A549 (cell line): ENCODE results near the gene MPP2. TPM values are rescaled to one million over a fixed set of nuclear protein-coding genes. Genes with fewer than 3 reads are reported as not detected.

Experiments
- ATAC-seq, 2 experiments: fragments of 200-7000 bp in 1 of 2; fragments of >200 bp in 1 of 2; cut with Nextera tagmentation in 1 of 2; cut with Tn5 transposase in 1 of 2; 3 replicates each; pipeline versions ENCODE4 v1.8.0 to v1.9.1; 2018 to 2020; ENCODE audit warnings: mild to moderate bottlenecking in 1 of 2, moderate library complexity in 1 of 2
- CTCF ChIA-PET: fragments of 300-600 bp; sonication (Branson Sonifier 250); formaldehyde crosslinking; extraction: SDS; loops from one replicate; lab custom pipeline; 2021; ENCODE audit warnings: antibody characterized with exemption, inconsistent platforms; lab: Yijun Ruan, JAX
- POLR2A ChIA-PET: fragments of 350-600 bp; formaldehyde crosslinking; extraction: SDS; loops from one replicate; lab custom pipeline; 2021; ENCODE audit warnings: antibody characterized with exemption, inconsistent platforms; lab: Yijun Ruan, JAX
- DNase-seq, 2 experiments: peaks; one replicate each; pipeline versions ENCODE4 v3.0.0 to v3.0.0-alpha.2; 2011 to 2016; ENCODE audit warnings: low read depth in 1 of 2, low spot score in 1 of 2
- FAIRE-seq: peaks from 2 replicates; lab custom pipeline; 2011; peaks lifted over from hg19 to GRCh38; lab: Jason Lieb, UNC
- H3K27ac ChIP-seq, 2 experiments: fragments of >200 bp; sonication (Bioruptor Twin); formaldehyde crosslinking; 3 replicates each; pipeline ENCODE4 v1.5.1; 2016 to 2017
- H3K4me1 ChIP-seq: fragments of >200 bp; sonication (Bioruptor Twin); formaldehyde crosslinking; 3 replicates; pipeline ENCODE4 v1.6.1; 2016
- H3K4me2 ChIP-seq: fragments of >200 bp; sonication (Bioruptor Twin); formaldehyde crosslinking; 3 replicates; pipeline ENCODE4 v1.6.1; 2016
- H3K4me3 ChIP-seq: fragments of >200 bp; sonication (Bioruptor Twin); formaldehyde crosslinking; 3 replicates; pipeline ENCODE4 v1.5.1; 2016
- H3K9me3 ChIP-seq: fragments of >200 bp; sonication (Bioruptor Twin); formaldehyde crosslinking; 3 replicates; pipeline ENCODE4 v1.6.1; 2016
- BCL3 ChIP-seq: fragments of >200 bp; sonication (Bioruptor Twin); formaldehyde crosslinking; IDR thresholded peaks from 3 replicates; pipeline ENCODE4 v1.6.1; 2016
- CBX8 ChIP-seq: fragments of 200-600 bp; sonication (generic); IDR thresholded peaks from 2 replicates; pipeline ENCODE4 v1.6.1; 2016
- FOSB ChIP-seq: fragments of 250-450 bp; sonication (Bioruptor Pico); IDR thresholded peaks from 2 replicates; pipeline ENCODE4 v1.5.0; 2020; ENCODE audit warnings: mild to moderate bottlenecking, moderate library complexity
- FOXS1 ChIP-seq: fragments of 250-450 bp; sonication (Bioruptor Pico); IDR thresholded peaks from 2 replicates; pipeline ENCODE4 v1.5.0; 2020; ENCODE audit warnings: mild to moderate bottlenecking, moderate library complexity
- HDAC2 ChIP-seq: fragments of 200-600 bp; sonication (generic); IDR thresholded peaks from 2 replicates; pipeline ENCODE4 v1.6.1; 2016
- HOXA7 ChIP-seq: fragments of 250-450 bp; sonication (Bioruptor Pico); IDR thresholded peaks from 2 replicates; pipeline ENCODE4 v1.5.0; 2020; ENCODE audit warnings: mild to moderate bottlenecking, moderate library complexity
- HOXB13 ChIP-seq: fragments of 250-450 bp; sonication (Bioruptor Pico); IDR thresholded peaks from 2 replicates; pipeline ENCODE4 v1.5.0; 2020; ENCODE audit warnings: low read depth, mild to moderate bottlenecking, moderate library complexity
- JUN ChIP-seq, 2 experiments: fragments of >200 bp; sonication (Bioruptor Twin); formaldehyde crosslinking; IDR thresholded peaks; 2 replicates in 1 of 2; 3 replicates in 1 of 2; pipeline ENCODE4 v1.6.1; 2016 to 2017
- KDM1A ChIP-seq: fragments of 200-600 bp; sonication (generic); IDR thresholded peaks from 2 replicates; pipeline ENCODE4 v1.6.1; 2016; ENCODE audit warnings: low read depth, mild to moderate bottlenecking
- KDM5A ChIP-seq: fragments of 200-600 bp; sonication (generic); IDR thresholded peaks from 2 replicates; pipeline ENCODE4 v1.6.1; 2016; ENCODE audit warnings: antibody characterized with exemption, mild to moderate bottlenecking
- MAFK ChIP-seq: fragments of 450-650 bp; IDR thresholded peaks from 2 replicates; pipeline ENCODE4 v1.6.1; 2014; ENCODE audit not compliant: partially characterized antibody
- MAZ ChIP-seq: fragments of 150-350 bp; IDR thresholded peaks from 2 replicates; pipeline ENCODE4 v1.6.1; 2014; ENCODE audit warnings: antibody characterized with exemption, low read depth, low read length, borderline replicate concordance
- NFE2L2 ChIP-seq: fragments of 150-350 bp; conservative IDR thresholded peaks from 2 replicates; pipeline ENCODE4 v1.6.1; 2014; ENCODE audit warnings: low read length
- PHF8 ChIP-seq: fragments of 200-600 bp; sonication (generic); IDR thresholded peaks from 2 replicates; pipeline ENCODE4 v1.6.1; 2016; ENCODE audit warnings: low read depth, mild to moderate bottlenecking, antibody characterized with exemption, moderate library complexity, borderline replicate concordance
- RAD21 ChIP-seq, 2 experiments: fragments of >200 bp in 1 of 2; sonication (Bioruptor Twin) in 1 of 2; formaldehyde crosslinking in 1 of 2; IDR thresholded peaks in 1 of 2; conservative IDR thresholded peaks in 1 of 2; 2 replicates in 1 of 2; 3 replicates in 1 of 2; pipeline ENCODE4 v1.6.1; 2012 to 2018; ENCODE audit warnings: inconsistent platforms in 1 of 2
- REST ChIP-seq: fragments of 200-600 bp; sonication (generic); IDR thresholded peaks from 2 replicates; pipeline ENCODE4 v1.6.1; 2016; ENCODE audit warnings: antibody characterized with exemption, mild to moderate bottlenecking, moderate library complexity
- TFCP2L1 ChIP-seq: fragments of 250-450 bp; sonication (Bioruptor Pico); IDR thresholded peaks from 2 replicates; pipeline ENCODE4 v1.5.0; 2021; ENCODE audit warnings: mild to moderate bottlenecking
- ZNF302 ChIP-seq: fragments of 250-450 bp; sonication (Bioruptor Pico); IDR thresholded peaks from 2 replicates; pipeline ENCODE4 v1.9.0; 2021; ENCODE audit warnings: inconsistent platforms, mild to moderate bottlenecking, moderate library complexity
- ZSCAN20 ChIP-seq: fragments of 250-450 bp; sonication (Bioruptor Pico); IDR thresholded peaks from 2 replicates; pipeline ENCODE4 v1.8.0; 2022; ENCODE audit warnings: mild to moderate bottlenecking, moderate library complexity
- WGBS: methylation state at CpG from one replicate; pipeline ENCODE4 v1.1.6; 2017; ENCODE audit errors: missing lambda C conversion rate; 5-methylcytosine and 5-hydroxymethylcytosine counted together
- polyA plus RNA-seq, 4 experiments: library from polyadenylated mRNA; depleted of rRNA in 3 of 4; stranded (reverse); fragments of >200 nt; fragmentation: RNase III in 1 of 4; extraction: RNeasy Plus Mini Kit Qiagen cat#74134 plus additional on column Dnase treatment in 1 of 4; gene quantifications; 2 replicates in 3 of 4; 3 replicates in 1 of 4; pipeline ENCODE4 v1.2.3, GENCODE V29; 2011 to 2017

Gene MPP2
- polyA plus RNA-seq, 2 of the 4 experiments (the other 2 are of a cell fraction), result 3.8 to 4.2 TPM

GRCh38 chr17:43932923-43933322 lies 25.6 kb upstream of the MPP2 start:
- 89% methylated on average over 4 of the region's 4 CpGs for whole genome bisulfite sequencing
- ATAC-seq (no peak), DNase-seq (no peak), FAIRE-seq (no peak)
- H3K27ac ChIP-seq, result no peak overlapping the region
- no peak overlapping the region for H3K4me3 ChIP-seq
- CTCF ChIA-PET, result interaction anchor here (1.4 to 3.9 kb wide), 6 partner anchors 10 to 62 kb away, joined by 3 to 17 read pairs (median 8); partner anchors contain the start of gene PPY
- TF ChIP-seq TFCP2L1 (CRISPR knock-in tag) (no peak), KDM5A (no peak), BCL3 (no peak), KDM1A (no peak), RAD21 (conservative IDR thresholded peaks at IDR 0.05 in 1 of 2, IDR thresholded peaks at IDR 0.05 in 1 of 2) (no peak), PHF8 (no peak), MAZ (no peak), REST (no peak), HDAC2 (no peak), JUN (IDR thresholded peaks at IDR 0.05) (no peak), FOSB (CRISPR knock-in tag) (no peak), CBX8 (no peak), HOXA7 (CRISPR knock-in tag) (no peak)
- H3K4me2 ChIP-seq, result no peak overlapping the region
- H3K4me1 ChIP-seq, result peaks cover 18% of the 10 kb centered on the region
- no peaks in the 10 kb centered on the region for H3K9me3 ChIP-seq
- POLR2A ChIA-PET, result interaction anchor here (0.6 kb wide), 1 partner anchor 61 kb away, joined by 3 read pairs; no protein-coding TSS in a partner anchor

GRCh38 chr17:43932357-43932756 lies 25.0 kb upstream of the MPP2 start:
- peaks cover 14% of the 10 kb centered on the region for H3K4me1 ChIP-seq
- H3K4me2 ChIP-seq, result no peak overlapping the region
- DNase-seq (no peak), FAIRE-seq (no peak), ATAC-seq (no peak)
- POLR2A ChIA-PET, result no interaction called here
- CTCF ChIA-PET, result interaction anchor here (1.4 to 3.9 kb wide), 6 partner anchors 10 to 54 kb away, joined by 3 to 17 read pairs (median 12); partner anchors contain the start of gene PPY
- TF ChIP-seq FOXS1 (CRISPR knock-in tag), result no peak
- TF ChIP-seq TFCP2L1 (CRISPR knock-in tag), result no peak
- no peak for TF ChIP-seq ZSCAN20 (CRISPR knock-in tag)
- no peak for TF ChIP-seq JUN (IDR thresholded peaks at IDR 0.05)
- no peak for TF ChIP-seq NFE2L2
- no peak for TF ChIP-seq ZNF302 (CRISPR knock-in tag)
- TF ChIP-seq KDM1A, result no peak
- TF ChIP-seq FOSB (CRISPR knock-in tag), result no peak
- TF ChIP-seq HOXB13 (CRISPR knock-in tag), result no peak
- no peak for TF ChIP-seq MAFK
- WGBS, result 92% methylated on average over 7 of the region's 10 CpGs
- H3K27ac ChIP-seq, result no peak overlapping the region
- H3K4me3 ChIP-seq, result no peak overlapping the region
- no peaks in the 10 kb centered on the region for H3K9me3 ChIP-seq
